GM21528 (cell line): ENCODE measurements around the gene CHST1.

Experiments used
- ATAC-seq: cut with Tn5 transposase; IDR thresholded peaks from one replicate; pipeline ENCODE4 v1.9.1; 2021; ENCODE audit warnings: mild to moderate bottlenecking, moderate library complexity; ENCODE audit not compliant: unreplicated experiment, low FRiP score

Gene CHST1

DNA sequence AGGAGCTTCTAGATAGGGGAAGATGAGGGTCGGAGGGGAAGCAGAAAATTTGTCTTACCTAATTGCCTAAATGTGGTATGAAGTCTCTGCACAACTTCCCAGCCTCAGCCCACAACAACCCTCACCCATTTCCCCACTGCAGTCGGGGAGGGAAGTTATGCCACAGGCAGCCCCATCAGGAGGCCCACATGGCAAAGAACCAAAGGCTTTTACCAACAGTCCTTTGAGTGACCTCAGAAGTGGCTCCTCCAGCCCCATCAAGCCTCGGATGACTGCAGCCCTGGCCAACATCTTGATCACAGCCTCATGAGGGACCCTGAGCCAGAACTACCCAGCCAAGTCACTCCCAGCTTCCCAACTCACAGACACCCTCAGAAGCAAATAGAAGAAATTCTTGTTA lies 54.8 kb downstream of the CHST1 start:
- no peak for ATAC-seq

- ATAC-seq, result no peak
Measured at GRCh38 chr11:45609902-45610301, 55.5 kb downstream of the CHST1 start.

- ATAC-seq, result no peak
Measured at GRCh38 chr11:45609337-45609736, 56.1 kb downstream of the CHST1 start.

DNA sequence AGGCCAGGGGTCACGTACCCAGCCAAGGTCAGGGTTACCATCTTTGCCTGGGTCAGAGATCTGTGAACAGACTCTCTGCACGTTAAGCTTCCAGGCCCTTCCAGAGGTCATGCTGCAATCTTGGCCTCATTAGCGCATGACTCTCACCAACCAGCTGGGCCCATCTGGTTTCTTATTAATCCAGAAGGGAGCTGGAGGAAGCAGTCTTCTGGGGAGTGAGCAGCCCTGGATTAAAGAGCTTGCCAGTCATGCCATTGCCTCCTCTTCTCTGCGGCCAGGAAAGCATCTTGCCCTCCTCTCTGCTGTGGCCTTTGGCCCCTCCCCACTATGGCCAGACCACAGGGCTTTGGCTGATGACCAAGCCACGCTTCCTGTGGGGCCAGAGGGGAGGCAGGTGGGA lies 57.4 kb downstream of the CHST1 start:
- ATAC-seq, result no peak

- ATAC-seq, result no peak
Measured at GRCh38 chr11:45606514-45607281, 58.7 kb downstream of the CHST1 start.

GRCh38 chr11:45605051-45605450 lies 60.4 kb downstream of the CHST1 start:
- ATAC-seq, result no peak

GRCh38 chr11:45603946-45604682 lies 61.3 kb downstream of the CHST1 start:
- no peak for ATAC-seq

DNA sequence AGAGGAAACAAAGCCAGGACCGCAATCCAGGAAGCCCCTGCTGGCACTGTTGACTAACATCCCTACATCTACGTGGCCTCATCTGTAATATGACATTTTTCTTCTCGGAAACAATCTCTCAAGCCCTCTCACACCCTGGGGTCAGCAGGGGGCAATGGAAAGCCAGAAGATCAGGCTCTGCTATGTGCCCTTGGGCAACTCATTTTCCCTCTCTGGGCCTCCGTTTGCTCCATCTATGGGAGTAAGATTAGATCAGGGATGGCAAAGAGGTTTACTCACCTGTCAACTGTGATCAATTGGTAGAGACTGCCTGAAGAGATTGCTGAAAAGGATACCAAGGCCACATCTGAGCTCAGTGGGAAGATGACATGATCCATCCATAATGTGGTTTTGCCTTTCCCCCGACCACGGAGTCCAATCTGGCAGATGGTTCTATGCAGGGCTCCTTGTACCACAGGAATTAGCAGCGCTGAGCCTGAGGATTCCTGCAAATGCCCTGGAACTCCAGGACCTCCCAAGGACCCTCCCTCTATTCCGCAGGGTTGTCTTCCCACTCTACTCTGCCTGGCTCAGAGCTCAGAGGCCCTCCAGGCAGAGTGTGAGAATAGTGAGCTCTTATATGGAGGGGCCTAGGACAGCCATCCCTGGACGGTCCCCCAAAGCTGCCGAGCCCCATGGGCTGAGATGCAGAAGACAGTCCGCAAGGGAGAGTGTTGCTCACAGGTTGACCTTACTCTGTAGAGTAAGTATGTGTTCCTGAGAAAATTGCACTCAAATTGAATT lies 66.1 kb downstream of the CHST1 start:
- no peak for ATAC-seq
